AG20443 (cell line): ENCODE data around the gene BRD9.
"Not testable (repeated sequence)": the region's sequence is repeated elsewhere in the genome, so short reads cannot be mapped to it uniquely, and the experiment has no call there.

Experiments
- DNase-seq: peaks from one replicate; pipeline ENCODE4 v3.0.0; 2012; ENCODE audit warnings: low spot score, mixed read lengths

BRD9 gene

GRCh38 chr5:922436-923280, 30.1 kb upstream of the BRD9 start:
- DNase-seq = no peak

GRCh38 chr5:921456-922435, 29.1 kb upstream of the BRD9 start:
- no peak for DNase-seq

GRCh38 chr5:920321-920720, 27.7 kb upstream of the BRD9 start:
- DNase-seq = no peak

- DNase-seq = no peak
Observed at GRCh38 chr5:919356-920000, 26.9 kb upstream of the BRD9 start.

GRCh38 chr5:918717-919116, 26.1 kb upstream of the BRD9 start:
- not testable (repeated sequence) for DNase-seq

- no peak for DNase-seq
Observed at GRCh38 chr5:916441-917293, 24.1 kb upstream of the BRD9 start.

GRCh38 chr5:915946-916345, 23.3 kb upstream of the BRD9 start:
- no peak for DNase-seq

- DNase-seq = not testable (repeated sequence)
Observed at GRCh38 chr5:915346-915745, 22.7 kb upstream of the BRD9 start.

GRCh38 chr5:914612-915011, 22.0 kb upstream of the BRD9 start:
- DNase-seq = no peak

- DNase-seq = no peak
Observed at GRCh38 chr5:914174-914573, 21.6 kb upstream of the BRD9 start.

- no peak for DNase-seq
Observed at GRCh38 chr5:912280-913091, 19.9 kb upstream of the BRD9 start.

GRCh38 chr5:911601-912000, 19.0 kb upstream of the BRD9 start:
- DNase-seq = no peak

GRCh38 chr5:910769-911160, 18.2 kb upstream of the BRD9 start:
- no peak for DNase-seq

- no peak for DNase-seq
Observed at GRCh38 chr5:909994-910768, 17.6 kb upstream of the BRD9 start.

GRCh38 chr5:909086-909485, 16.5 kb upstream of the BRD9 start:
- DNase-seq = no peak

GRCh38 chr5:908172-908571, 15.6 kb upstream of the BRD9 start:
- DNase-seq = no peak

GRCh38 chr5:907366-907910, 14.8 kb upstream of the BRD9 start:
- no peak for DNase-seq

GRCh38 chr5:905139-905642, 12.6 kb upstream of the BRD9 start:
- no peak for DNase-seq

- no peak for DNase-seq
Observed at GRCh38 chr5:903756-904096, 11.1 kb upstream of the BRD9 start.
